SU-DHL-6 (cell line): ENCODE results near the gene C17orf58.

ENCODE experiments used
- H2AFZ ChIP-seq: fragments of 200-600 bp; sonication (generic); 2 replicates; pipeline ENCODE4 v1.6.1; 2014; ENCODE audit warnings: low read depth, mild to moderate bottlenecking, moderate library complexity, mixed read lengths, antibody characterized with exemption, low read length; ENCODE audit not compliant: severe bottlenecking
- H3F3A ChIP-seq: fragments of 200-600 bp; shearing (Covaris generic); 2 replicates; pipeline ENCODE4 v1.6.0; 2016; ENCODE audit warnings: antibody characterized with exemption, mild to moderate bottlenecking; ENCODE audit not compliant: insufficient read depth
- H3K27ac ChIP-seq: fragments of 200-600 bp; sonication (generic); 2 replicates; pipeline ENCODE4 v1.5.1; 2016; ENCODE audit warnings: low read depth, mild to moderate bottlenecking, low read length, moderate library complexity, mixed read lengths
- H3K27me3 ChIP-seq: fragments of 200-600 bp; sonication (generic), shearing (Covaris generic); 2 replicates; pipeline ENCODE4 v1.6.0; 2014; ENCODE audit warnings: mild to moderate bottlenecking, low read length
- H3K36me3 ChIP-seq: fragments of 200-600 bp; sonication (generic); 2 replicates; pipeline ENCODE4 v1.6.1; 2014; ENCODE audit warnings: mild to moderate bottlenecking, low read length, mixed read lengths
- H3K4me2 ChIP-seq: fragments of 300-600, 200-600 bp; shearing (Covaris generic), sonication (generic); 2 replicates; pipeline ENCODE4 v1.6.0; 2014; ENCODE audit warnings: low read length, low read depth, mild to moderate bottlenecking; ENCODE audit not compliant: poor library complexity, severe bottlenecking
- H3K4me3 ChIP-seq: fragments of 200-600 bp; sonication (generic); 2 replicates; pipeline ENCODE4 v1.5.1; 2014; ENCODE audit warnings: antibody characterized with exemption, low read length, mild to moderate bottlenecking, mixed read lengths; ENCODE audit not compliant: insufficient read depth, poor library complexity, severe bottlenecking
- H3K79me2 ChIP-seq: fragments of 200-600 bp; sonication (generic); 2 replicates; pipeline ENCODE4 v1.6.1; 2014; ENCODE audit warnings: mild to moderate bottlenecking, low read length, moderate library complexity; ENCODE audit not compliant: insufficient read depth
- H3K9ac ChIP-seq: fragments of 200-600 bp; sonication (generic); 2 replicates; pipeline ENCODE4 v1.7.0; 2014; ENCODE audit warnings: mild to moderate bottlenecking, low read length
- H3K9me2 ChIP-seq: fragments of 200-600 bp; sonication (generic); replicated peaks from 2 replicates; pipeline ENCODE4 v1.6.1; 2014; ENCODE audit warnings: low read length; ENCODE audit not compliant: insufficient read depth
- H3K9me3 ChIP-seq: fragments of 200-600 bp; sonication (generic); 2 replicates; pipeline ENCODE4 v1.6.1; 2014; ENCODE audit warnings: low read length, mixed read lengths; ENCODE audit not compliant: insufficient read depth
- H4K20me1 ChIP-seq: fragments of 200-600 bp; sonication (generic); 2 replicates; pipeline ENCODE4 v1.6.1; 2014; ENCODE audit warnings: low read depth, mild to moderate bottlenecking, antibody characterized with exemption, low read length, moderate library complexity, mixed read lengths
- EZH2phosphoT487 ChIP-seq: fragments of 200-600 bp; sonication (generic), shearing (Covaris generic); conservative IDR thresholded peaks from 2 replicates; pipeline ENCODE4 v1.6.1; 2018; ENCODE audit warnings: mild to moderate bottlenecking, antibody characterized with exemption, low read length, moderate library complexity, mixed read lengths
- TF ChIP-seq, protein P1 (sequence below): fragments of 200-600 bp; sonication (generic); IDR thresholded peaks from one replicate; pipeline ENCODE4 v1.5.1; 2017; ENCODE audit warnings: antibody characterized with exemption, mild to moderate bottlenecking, low read length, moderate library complexity; ENCODE audit not compliant: insufficient read depth, poor library complexity, severe bottlenecking

C17orf58 gene

GRCh38 chr17:67944035-67944434 is 52.2 kb downstream of the C17orf58 start:
- no peaks in the 10 kb centered on the region for H3K9me2 ChIP-seq
- H3K27me3 ChIP-seq, result no peaks in the 10 kb centered on the region
- no peak for TF ChIP-seq EZH2phosphoT487
- TF ChIP-seq, protein P1, sequence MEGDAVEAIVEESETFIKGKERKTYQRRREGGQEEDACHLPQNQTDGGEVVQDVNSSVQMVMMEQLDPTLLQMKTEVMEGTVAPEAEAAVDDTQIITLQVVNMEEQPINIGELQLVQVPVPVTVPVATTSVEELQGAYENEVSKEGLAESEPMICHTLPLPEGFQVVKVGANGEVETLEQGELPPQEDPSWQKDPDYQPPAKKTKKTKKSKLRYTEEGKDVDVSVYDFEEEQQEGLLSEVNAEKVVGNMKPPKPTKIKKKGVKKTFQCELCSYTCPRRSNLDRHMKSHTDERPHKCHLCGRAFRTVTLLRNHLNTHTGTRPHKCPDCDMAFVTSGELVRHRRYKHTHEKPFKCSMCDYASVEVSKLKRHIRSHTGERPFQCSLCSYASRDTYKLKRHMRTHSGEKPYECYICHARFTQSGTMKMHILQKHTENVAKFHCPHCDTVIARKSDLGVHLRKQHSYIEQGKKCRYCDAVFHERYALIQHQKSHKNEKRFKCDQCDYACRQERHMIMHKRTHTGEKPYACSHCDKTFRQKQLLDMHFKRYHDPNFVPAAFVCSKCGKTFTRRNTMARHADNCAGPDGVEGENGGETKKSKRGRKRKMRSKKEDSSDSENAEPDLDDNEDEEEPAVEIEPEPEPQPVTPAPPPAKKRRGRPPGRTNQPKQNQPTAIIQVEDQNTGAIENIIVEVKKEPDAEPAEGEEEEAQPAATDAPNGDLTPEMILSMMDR, result no peak
- no peaks in the 10 kb centered on the region for H4K20me1 ChIP-seq
- no peak overlapping the region for H3K4me2 ChIP-seq
- no peak overlapping the region for H3K4me3 ChIP-seq
- no peaks in the 10 kb centered on the region for H3K9me3 ChIP-seq
- no peak overlapping the region for H3K9ac ChIP-seq
- H3F3A ChIP-seq, result peaks cover 18% of the 10 kb centered on the region; the same call in 1 of the 2 replicates
- H2AFZ ChIP-seq, result no peak overlapping the region
- no peak overlapping the region for H3K27ac ChIP-seq
- H3K36me3 ChIP-seq, result peaks cover 76% of the 10 kb centered on the region
- H3K79me2 ChIP-seq, result no peaks in the 10 kb centered on the region

- Histone ChIP-seq H3K27me3 (no peaks in the 10 kb centered on the region), H3K4me3 (no peak overlapping the region), H3K79me2 (no peaks in the 10 kb centered on the region), H3K9ac (no peak overlapping the region), H3F3A (peaks cover 21% of the 10 kb centered on the region; the same call in 1 of the 2 replicates), H4K20me1 (no peaks in the 10 kb centered on the region), H3K27ac (no peak overlapping the region), H3K36me3 (peaks cover 77% of the 10 kb centered on the region), H2AFZ (no peak overlapping the region), H3K4me2 (no peak overlapping the region), H3K9me2 (no peaks in the 10 kb centered on the region), H3K9me3 (no peaks in the 10 kb centered on the region)
- no peak for TF ChIP-seq EZH2phosphoT487
- TF ChIP-seq, protein P1, result peak; percentile 27
Measured at GRCh38 chr17:67942810-67943209, 53.5 kb downstream of the C17orf58 start.
